ENCODE measurements around the gene TULP3. TPM values are rescaled to one million over a fixed set of nuclear protein-coding genes. Genes with fewer than 3 reads are reported as not detected.
A peak's percentile ranks its signal among the peaks of the same experiment; 100 is the strongest.

The TULP3 gene
- total RNA-seq, 4 donors from 2014 or later, result 20.1 to 32.3 (median 22.3) TPM

DNA sequence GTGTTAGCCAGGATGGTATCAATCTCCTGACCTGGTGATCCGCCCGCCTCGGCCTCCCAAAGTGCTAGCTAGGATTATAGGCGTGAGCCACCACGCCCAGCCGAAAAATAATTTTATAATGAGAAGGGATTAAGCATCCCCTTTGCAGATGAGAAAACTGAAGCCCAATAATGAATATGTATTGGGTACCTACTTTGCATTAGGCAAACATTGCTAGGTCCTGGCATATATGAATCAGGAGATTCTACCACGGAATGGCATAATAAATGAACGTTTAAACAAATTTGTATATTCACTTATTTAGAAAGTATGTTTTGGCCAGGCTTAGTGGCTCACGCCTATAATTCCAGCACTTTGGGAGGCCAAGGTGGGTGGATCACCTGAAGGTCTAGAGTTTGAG is 32.4 kb downstream of the TULP3 start:
- Histone ChIP-seq H3K27me3 (no peaks in the 10 kb centered on the region), H3K27ac (no peak overlapping the region), H3K4me3 (replicated peaks in 1 of 3) (no peak overlapping the region), H3K9me3 (no peaks in the 10 kb centered on the region), H3K36me3 (peaks cover 3 to 12% of the 10 kb centered on the region in 2 donors), H3K4me1 (peaks cover 0 to 12% of the 10 kb centered on the region in 2 donors)
- intact Hi-C loops (cut with DNase I), result no loop called here
- TF ChIP-seq POLR2A (IDR thresholded peaks at IDR 0.05), result no peak
- TF ChIP-seq, protein P1, sequence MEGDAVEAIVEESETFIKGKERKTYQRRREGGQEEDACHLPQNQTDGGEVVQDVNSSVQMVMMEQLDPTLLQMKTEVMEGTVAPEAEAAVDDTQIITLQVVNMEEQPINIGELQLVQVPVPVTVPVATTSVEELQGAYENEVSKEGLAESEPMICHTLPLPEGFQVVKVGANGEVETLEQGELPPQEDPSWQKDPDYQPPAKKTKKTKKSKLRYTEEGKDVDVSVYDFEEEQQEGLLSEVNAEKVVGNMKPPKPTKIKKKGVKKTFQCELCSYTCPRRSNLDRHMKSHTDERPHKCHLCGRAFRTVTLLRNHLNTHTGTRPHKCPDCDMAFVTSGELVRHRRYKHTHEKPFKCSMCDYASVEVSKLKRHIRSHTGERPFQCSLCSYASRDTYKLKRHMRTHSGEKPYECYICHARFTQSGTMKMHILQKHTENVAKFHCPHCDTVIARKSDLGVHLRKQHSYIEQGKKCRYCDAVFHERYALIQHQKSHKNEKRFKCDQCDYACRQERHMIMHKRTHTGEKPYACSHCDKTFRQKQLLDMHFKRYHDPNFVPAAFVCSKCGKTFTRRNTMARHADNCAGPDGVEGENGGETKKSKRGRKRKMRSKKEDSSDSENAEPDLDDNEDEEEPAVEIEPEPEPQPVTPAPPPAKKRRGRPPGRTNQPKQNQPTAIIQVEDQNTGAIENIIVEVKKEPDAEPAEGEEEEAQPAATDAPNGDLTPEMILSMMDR (IDR thresholded peaks at IDR 0.05), result no peak
- 97 to 99% methylated on average over 9 of the region's 9 CpGs for WGBS, 2 donors
- no peak for DNase-seq

DNA sequence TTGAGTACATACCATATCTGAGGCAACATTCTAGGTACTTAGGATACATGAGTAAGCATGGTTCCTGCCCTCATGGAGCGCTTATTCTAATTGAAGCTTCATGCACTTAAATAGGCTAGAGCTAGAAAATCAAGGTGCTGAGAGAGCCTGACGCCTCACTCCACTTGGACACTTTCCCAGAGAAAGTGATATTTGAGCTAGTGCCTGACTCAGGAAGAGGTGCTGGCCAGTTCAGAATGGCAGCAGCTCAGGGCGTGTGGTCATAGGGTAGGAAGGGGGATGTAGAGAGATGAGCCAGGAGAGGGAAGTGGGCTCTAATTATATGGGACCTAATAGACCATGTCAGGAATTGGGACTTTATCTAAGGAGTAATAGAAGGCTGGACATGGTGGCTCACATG is 33.3 kb downstream of the TULP3 start:
- Histone ChIP-seq H3K4me1 (peaks cover 0 to 12% of the 10 kb centered on the region in 2 donors), H3K4me3 (replicated peaks in 1 of 3) (no peak overlapping the region), H3K27me3 (no peaks in the 10 kb centered on the region), H3K36me3 (peaks cover 3 to 12% of the 10 kb centered on the region in 2 donors), H3K27ac (no peak overlapping the region), H3K9me3 (no peaks in the 10 kb centered on the region)
- 86 to 92% methylated on average over 3 of the region's 3 CpGs for WGBS, 2 donors
- intact Hi-C loops (cut with DNase I), result no loop called here
- TF ChIP-seq, protein P1 (IDR thresholded peaks at IDR 0.05), result no peak
- TF ChIP-seq POLR2A (IDR thresholded peaks at IDR 0.05), result no peak
- no peak for DNase-seq

GRCh38 chr12:2925322-2925995 is 34.8 kb downstream of the TULP3 start:
- DNase-seq, result no peak
- no peak overlapping the region for H3K4me3 ChIP-seq (replicated peaks in 1 of 3)
- H3K36me3 ChIP-seq, result peaks cover 3 to 12% of the 10 kb centered on the region in 2 donors
- TF ChIP-seq, protein P1 (IDR thresholded peaks at IDR 0.05), result no peak
- no peak for TF ChIP-seq POLR2A (IDR thresholded peaks at IDR 0.05)
- no peak overlapping the region for H3K27ac ChIP-seq
- H3K9me3 ChIP-seq, result no peaks in the 10 kb centered on the region
- peaks cover 0 to 12% of the 10 kb centered on the region in 2 donors for H3K4me1 ChIP-seq
- WGBS, 2 donors, result 90 to 91% methylated on average over 6 of the region's 6 CpGs
- no peaks in the 10 kb centered on the region for H3K27me3 ChIP-seq
- intact Hi-C loops (cut with DNase I), result no loop called here

DNA sequence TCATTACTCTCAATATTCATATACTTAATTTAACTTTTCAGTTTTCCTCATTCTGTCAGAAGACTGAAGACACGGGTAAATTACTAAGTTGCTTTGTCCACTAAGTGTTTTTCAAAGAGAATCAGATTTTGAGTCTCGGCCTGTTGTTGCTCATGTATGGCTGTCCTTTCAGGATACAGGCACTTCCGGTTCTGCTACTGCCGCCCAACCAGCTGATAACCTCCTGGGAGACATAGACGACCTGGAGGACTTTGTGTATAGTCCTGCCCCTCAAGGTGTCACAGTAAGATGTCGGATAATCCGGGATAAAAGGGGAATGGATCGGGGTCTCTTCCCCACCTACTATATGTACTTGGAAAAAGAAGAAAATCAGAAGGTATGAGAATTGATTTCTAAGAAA is 40.2 kb downstream of the TULP3 start:
- WGBS, 2 donors, result 82 to 86% methylated on average over 8 of the region's 8 CpGs

DNA sequence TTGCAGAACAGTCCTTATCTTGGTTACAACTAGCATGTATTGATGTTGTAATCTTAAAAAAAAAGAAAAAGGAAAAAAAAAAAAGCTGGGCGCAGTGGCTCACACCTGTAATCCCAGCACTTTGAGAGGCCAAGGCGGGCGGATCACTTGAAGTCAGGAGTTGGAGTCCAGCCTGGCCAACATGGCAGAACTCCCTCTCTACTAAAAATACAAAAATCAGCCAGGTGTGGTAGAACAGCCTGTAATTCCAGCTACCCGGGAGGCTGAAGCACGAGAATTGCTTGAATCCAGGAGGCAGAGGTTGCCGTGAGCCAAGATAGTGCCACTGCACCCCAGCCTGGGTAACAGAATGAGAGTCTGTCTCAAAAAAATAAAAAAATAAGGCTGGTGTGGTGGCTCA is 42.9 kb downstream of the TULP3 start:
- 38 to 54% methylated on average over 6 of the region's 6 CpGs for WGBS, 2 donors
- TF ChIP-seq, protein P1 (IDR thresholded peaks at IDR 0.05), result no peak
- TF ChIP-seq POLR2A (IDR thresholded peaks at IDR 0.05), result no peak
- H3K36me3 ChIP-seq, result peaks cover 13 to 19% of the 10 kb centered on the region in 2 donors
- H3K27me3 ChIP-seq, result no peaks in the 10 kb centered on the region
- DNase-seq, result peak; percentile 82 to 86
- H3K9me3 ChIP-seq, result no peaks in the 10 kb centered on the region
- peaks cover 4 to 8% of the 10 kb centered on the region in 2 donors for H3K4me1 ChIP-seq
- intact Hi-C loops (cut with DNase I), result no loop called here
- peak overlapping the region; percentile 52 to 70 (median 70) for H3K27ac ChIP-seq
- no peak overlapping the region for H3K4me3 ChIP-seq (replicated peaks in 1 of 3)

More for the DNA sequence above, 40.2 kb downstream of the TULP3 start:
- peaks cover 0 to 14% of the 10 kb centered on the region in 2 donors for H3K36me3 ChIP-seq
- H3K4me3 ChIP-seq (replicated peaks in 1 of 3), result no peak overlapping the region
- no peak for TF ChIP-seq POLR2A (IDR thresholded peaks at IDR 0.05)
- TF ChIP-seq, protein P1 (IDR thresholded peaks at IDR 0.05), result no peak
- H3K27me3 ChIP-seq, result no peaks in the 10 kb centered on the region
- DNase-seq, result no peak
- H3K9me3 ChIP-seq, result no peaks in the 10 kb centered on the region
- H3K27ac ChIP-seq, result no peak overlapping the region
- intact Hi-C loops (cut with DNase I), result no loop called here
- H3K4me1 ChIP-seq, result peaks cover 4 to 8% of the 10 kb centered on the region in 2 donors
